AG09319 (cell line): Measurements from ENCODE around the gene ZNF106.

Experiments
- DNase-seq: peaks from one replicate; pipeline ENCODE4 v3.0.0-alpha.2; 2010; ENCODE audit warnings: low read depth; ENCODE audit errors: extremely low read depth
- TF ChIP-seq, protein P1 (sequence below): IDR thresholded peaks from 2 replicates; pipeline ENCODE4 v1.5.1; 2011; ENCODE audit warnings: low read depth, mild to moderate bottlenecking, inconsistent platforms, low read length, moderate library complexity

The ZNF106 gene

DNA sequence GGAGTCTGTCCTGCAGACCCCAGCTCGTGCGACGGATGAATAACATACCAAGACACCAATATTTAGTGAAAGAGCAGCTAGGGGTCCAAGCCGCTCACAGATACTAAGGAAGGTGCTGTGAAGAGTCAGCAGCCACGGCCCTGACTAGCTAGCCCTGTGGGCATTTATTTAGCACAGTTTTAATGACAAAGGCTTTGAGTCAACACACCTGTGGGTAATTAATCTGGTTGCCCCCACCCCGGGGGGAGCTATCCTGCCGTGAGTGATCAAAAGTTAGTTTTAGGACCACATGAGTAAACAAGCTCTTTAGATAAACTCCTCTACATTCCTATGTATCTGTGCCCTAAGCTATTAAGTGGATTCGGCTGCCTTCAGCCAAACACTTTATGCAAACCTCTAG is 112.9 kb downstream of the ZNF106 start:
- no peak for DNase-seq
- TF ChIP-seq, protein P1, sequence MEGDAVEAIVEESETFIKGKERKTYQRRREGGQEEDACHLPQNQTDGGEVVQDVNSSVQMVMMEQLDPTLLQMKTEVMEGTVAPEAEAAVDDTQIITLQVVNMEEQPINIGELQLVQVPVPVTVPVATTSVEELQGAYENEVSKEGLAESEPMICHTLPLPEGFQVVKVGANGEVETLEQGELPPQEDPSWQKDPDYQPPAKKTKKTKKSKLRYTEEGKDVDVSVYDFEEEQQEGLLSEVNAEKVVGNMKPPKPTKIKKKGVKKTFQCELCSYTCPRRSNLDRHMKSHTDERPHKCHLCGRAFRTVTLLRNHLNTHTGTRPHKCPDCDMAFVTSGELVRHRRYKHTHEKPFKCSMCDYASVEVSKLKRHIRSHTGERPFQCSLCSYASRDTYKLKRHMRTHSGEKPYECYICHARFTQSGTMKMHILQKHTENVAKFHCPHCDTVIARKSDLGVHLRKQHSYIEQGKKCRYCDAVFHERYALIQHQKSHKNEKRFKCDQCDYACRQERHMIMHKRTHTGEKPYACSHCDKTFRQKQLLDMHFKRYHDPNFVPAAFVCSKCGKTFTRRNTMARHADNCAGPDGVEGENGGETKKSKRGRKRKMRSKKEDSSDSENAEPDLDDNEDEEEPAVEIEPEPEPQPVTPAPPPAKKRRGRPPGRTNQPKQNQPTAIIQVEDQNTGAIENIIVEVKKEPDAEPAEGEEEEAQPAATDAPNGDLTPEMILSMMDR = no peak

DNA sequence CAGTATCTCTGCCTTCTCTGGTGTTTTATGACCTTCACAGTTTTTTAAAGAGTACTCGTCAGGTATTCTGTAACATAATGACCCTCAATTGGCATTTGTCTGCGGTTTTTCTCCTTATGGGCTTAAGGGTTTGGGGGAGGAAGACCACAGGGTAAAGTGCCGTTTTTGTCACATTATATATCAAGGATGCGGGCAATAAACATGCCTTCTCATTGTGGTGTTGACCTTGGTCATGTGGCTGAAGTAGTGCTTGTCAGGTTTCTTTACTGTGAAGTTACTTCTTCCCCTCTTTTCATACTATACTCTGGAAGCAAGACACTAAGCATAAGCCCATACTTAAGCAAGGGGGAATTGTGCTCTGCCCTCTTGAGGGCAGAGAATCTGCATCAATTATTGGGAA is 115.0 kb downstream of the ZNF106 start:
- TF ChIP-seq, protein P1 = no peak
- DNase-seq = no peak

DNA sequence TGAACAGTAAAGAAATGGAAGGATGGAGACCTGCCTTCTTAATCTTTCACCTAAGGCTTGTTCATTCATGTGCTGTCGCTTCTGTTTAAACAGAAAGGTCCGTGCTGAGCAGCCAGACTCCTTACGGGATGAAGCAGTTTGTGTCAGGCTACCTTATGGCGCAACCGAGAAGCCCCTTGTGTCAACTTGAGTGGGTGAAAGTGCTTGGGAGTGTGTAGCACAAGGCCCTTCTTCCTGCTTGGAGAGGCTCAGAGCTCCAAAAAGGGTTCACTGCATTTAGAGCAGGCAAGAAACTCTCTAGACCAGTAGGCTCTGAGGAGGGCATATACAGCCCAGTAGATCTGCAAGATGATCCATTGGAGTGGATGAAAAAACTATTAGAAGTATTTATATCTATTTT is 115.7 kb downstream of the ZNF106 start:
- no peak for DNase-seq
- TF ChIP-seq, protein P1 = no peak

DNA sequence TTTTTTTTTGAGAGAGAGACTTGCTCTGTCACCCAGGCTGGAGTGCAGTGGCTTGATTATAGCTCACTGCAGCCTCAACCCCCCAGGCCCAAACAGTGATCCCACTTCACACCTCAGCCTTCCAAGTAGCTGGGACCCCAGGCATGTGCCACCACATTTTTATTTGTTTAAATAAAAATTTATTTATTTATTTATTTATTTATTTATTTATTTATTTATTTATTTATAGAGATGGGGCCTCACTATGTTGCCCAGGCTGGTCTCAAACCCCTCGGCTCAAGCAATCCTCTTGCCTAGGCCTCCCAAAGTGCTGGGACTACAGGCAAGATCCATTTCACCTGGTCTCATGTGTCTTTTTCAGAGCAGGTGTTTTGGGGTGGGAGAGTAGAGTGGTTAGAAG is 116.1 kb downstream of the ZNF106 start:
- TF ChIP-seq, protein P1 = no peak

DNA sequence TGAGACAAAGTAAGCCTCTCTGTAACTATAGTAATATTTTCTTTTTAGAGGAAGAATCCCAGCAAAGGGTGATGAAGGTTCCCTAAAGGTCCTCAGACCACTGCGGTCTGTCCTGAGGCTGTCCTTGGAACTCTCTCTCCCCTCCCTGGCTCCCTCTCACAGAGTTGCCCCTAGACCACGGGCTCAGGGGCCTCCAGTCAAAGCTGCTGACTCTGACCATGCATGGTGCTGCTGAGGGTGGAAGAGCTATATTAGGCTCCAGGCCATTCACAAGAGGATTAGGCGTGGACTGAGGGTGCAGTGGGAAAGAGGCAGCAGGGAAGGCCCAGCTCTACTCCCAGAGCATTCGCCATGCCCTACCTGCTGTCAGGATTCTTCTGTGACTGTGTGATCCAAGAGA is 117.0 kb downstream of the ZNF106 start:
- no peak for DNase-seq
- TF ChIP-seq, protein P1 = no peak

More for the DNA sequence above, 116.1 kb downstream of the ZNF106 start:
- no peak for DNase-seq

DNA sequence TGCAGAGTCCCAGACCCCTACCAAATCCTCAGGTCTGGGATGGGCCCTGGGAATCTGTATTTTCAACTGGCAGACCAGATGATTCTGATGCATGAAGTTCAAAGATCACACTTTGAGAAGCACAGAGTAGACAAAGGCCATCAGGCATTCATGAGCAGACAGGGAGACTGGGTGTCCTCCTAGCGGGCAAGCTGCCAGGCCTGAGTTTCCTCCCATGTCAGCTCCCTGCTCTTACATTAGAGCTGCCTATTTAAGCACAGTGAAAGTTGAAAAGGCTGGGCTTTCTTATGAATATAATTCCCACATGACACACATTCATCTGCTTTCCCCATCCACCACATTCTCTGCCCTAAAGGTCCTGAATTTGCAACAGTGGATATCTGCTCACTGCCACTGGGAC is 117.7 kb downstream of the ZNF106 start:
- no peak for DNase-seq
- TF ChIP-seq, protein P1 = no peak

DNA sequence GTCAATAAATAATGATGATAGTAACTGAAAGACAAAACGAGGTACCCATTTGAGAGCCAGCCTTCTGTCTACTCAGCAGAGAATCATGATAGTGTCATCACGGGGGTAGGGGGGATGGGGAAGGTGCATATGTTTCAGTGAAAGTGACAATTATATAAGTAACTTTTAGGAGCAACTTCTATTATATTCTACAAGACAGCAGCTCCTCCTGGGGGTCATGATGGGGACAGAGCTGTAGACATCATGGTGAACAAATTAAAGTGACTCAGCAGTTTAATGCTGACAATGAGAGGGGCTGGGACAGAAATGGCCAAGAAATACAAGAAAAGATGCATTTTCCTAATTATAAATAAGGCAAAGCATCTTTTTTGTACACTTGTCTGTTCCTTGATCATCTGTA is 119.8 kb downstream of the ZNF106 start:
- DNase-seq = no peak
- TF ChIP-seq, protein P1 = peak; percentile 5; the same call in 1 of the 2 replicates
